SK-N-MC (cell line): Measurements from ENCODE around the gene OPA1.

ENCODE experiments used
- EZH2 ChIP-seq: fragments of 200-600 bp; sonication (generic); IDR thresholded peaks from one replicate; pipeline ENCODE4 v1.6.1; 2017; ENCODE audit warnings: antibody characterized with exemption
- FOXP2 ChIP-seq: optimal IDR thresholded peaks from 2 replicates; pipeline ENCODE3; 2011; ENCODE audit warnings: mild to moderate bottlenecking, moderate library complexity; ENCODE audit not compliant: insufficient read depth; ENCODE audit errors: extremely low read length, control extremely low read depth
- POLR2AphosphoS5 ChIP-seq: IDR thresholded peaks from 2 replicates; pipeline ENCODE4 v1.6.1; 2012; ENCODE audit warnings: mild to moderate bottlenecking, low read depth, low read length, borderline replicate concordance

- TF ChIP-seq POLR2AphosphoS5 (no peak), EZH2 (no peak), FOXP2 (no peak)
These were observed 7.5 kb upstream of the OPA1 start for GRCh38 chr3:193585530-193585929.
